CD8-positive, alpha-beta memory T cell (primary cell): ENCODE data around the gene ZNF581. TPM values are rescaled to one million over a fixed set of nuclear protein-coding genes. Genes with fewer than 3 reads are reported as not detected.
A peak's percentile ranks its signal among the peaks of the same experiment; 100 is the strongest.

ENCODE experiments used
- CTCF ChIA-PET: fragments of 350-600 bp; sonication (Branson Sonifier 250); formaldehyde crosslinking; loops from one replicate; lab custom pipeline; 2021; ENCODE audit warnings: antibody characterized with exemption; lab: Charles Lee
- POLR2A ChIA-PET: fragments of 350-600 bp; sonication (Branson Sonifier 250); formaldehyde crosslinking; loops from one replicate; lab custom pipeline; 2021; ENCODE audit warnings: antibody characterized with exemption; lab: Charles Lee
- DNase-seq, 5 donors: peaks; one replicate each; pipeline versions ENCODE4 v3.0.0 to v3.0.0-alpha.2; 2020 to 2022; ENCODE audit warnings: mixed read lengths in 1 of 5
- H3K27ac ChIP-seq: one replicate; pipeline ENCODE4 v1.7.0; 2013; ENCODE audit warnings: low read depth, mild to moderate bottlenecking, low read length, moderate library complexity
- H3K27me3 ChIP-seq: 2 replicates; pipeline ENCODE4 v1.7.0; 2013; ENCODE audit warnings: low read length, mild to moderate bottlenecking; ENCODE audit not compliant: insufficient read depth, poor library complexity, severe bottlenecking
- H3K36me3 ChIP-seq: 2 replicates; pipeline ENCODE4 v1.7.0; 2013; ENCODE audit warnings: mild to moderate bottlenecking, low read length, moderate library complexity; ENCODE audit not compliant: insufficient read depth
- H3K4me1 ChIP-seq: 2 replicates; pipeline ENCODE4 v1.7.0; 2013; ENCODE audit warnings: mild to moderate bottlenecking, low read length, moderate library complexity; ENCODE audit not compliant: insufficient read depth
- H3K4me3 ChIP-seq: 2 replicates; pipeline ENCODE4 v1.7.0; 2013; ENCODE audit warnings: mild to moderate bottlenecking, low read length
- H3K9me3 ChIP-seq: 2 replicates; pipeline ENCODE4 v1.7.0; 2013; ENCODE audit warnings: mild to moderate bottlenecking, low read length
- H3K27ac Mint-ChIP-seq, 8 donors: one replicate each; pipeline ENCODE4 v1.8.0; 2020 to 2021; ENCODE audit warnings: mixed read lengths in 8 of 8, mild to moderate bottlenecking in 6 of 8, inconsistent platforms in 3 of 8, moderate library complexity in 3 of 8
- H3K27me3 Mint-ChIP-seq, 2 donors: one replicate each; pipeline ENCODE4 v1.8.0; 2020 to 2021; ENCODE audit warnings: mixed read lengths in 2 of 2, mild to moderate bottlenecking in 1 of 2, moderate library complexity in 1 of 2
- H3K36me3 Mint-ChIP-seq, 3 donors: one replicate each; pipeline ENCODE4 v1.8.0; 2020 to 2021; ENCODE audit warnings: mixed read lengths in 3 of 3, inconsistent platforms in 1 of 3, mild to moderate bottlenecking in 1 of 3
- H3K4me1 Mint-ChIP-seq, 3 donors: one replicate each; pipeline ENCODE4 v1.8.0; 2020 to 2021; ENCODE audit warnings: mixed read lengths in 3 of 3, inconsistent platforms in 1 of 3, mild to moderate bottlenecking in 1 of 3
- H3K4me3 Mint-ChIP-seq, 7 donors: one replicate each; pipeline ENCODE4 v1.8.0; 2020 to 2021; ENCODE audit warnings: mixed read lengths in 7 of 7, mild to moderate bottlenecking in 6 of 7, moderate library complexity in 4 of 7, inconsistent platforms in 2 of 7
- H3K9me3 Mint-ChIP-seq, 5 donors: one replicate each; pipeline ENCODE4 v1.8.0; 2020 to 2022; ENCODE audit warnings: mixed read lengths in 5 of 5, mild to moderate bottlenecking in 3 of 5, moderate library complexity in 2 of 5, inconsistent platforms in 1 of 5
- polyA plus RNA-seq: library from polyadenylated mRNA; unstranded; fragments of 300-500 nt; fragmentation: Illumina TruSeq; gene quantifications from one replicate; pipeline ENCODE4 v1.2.3, GENCODE V29; 2021
- total RNA-seq, 2 experiments: library from RNA; stranded (reverse); gene quantifications; one replicate each; pipeline ENCODE4 v1.2.3, GENCODE V29; 2021

ZNF581 gene
- total and polyA plus RNA-seq, 3 experiments from 2014 or later: 23.4 to 34.4 (median 32.8) TPM

GRCh38 chr19:55684946-55685681 is 41.7 kb downstream of the ZNF581 start:
- Mint-ChIP-seq H3K4me3 (no peak overlapping the region), H3K27ac (peak overlapping the region in 2 of 8 donors; percentile 32 to 36), H3K4me1 (peaks cover 7 to 47% (median 8%) of the 10 kb centered on the region in 3 donors), H3K27me3 (no peaks in the 10 kb centered on the region), H3K36me3 (peaks cover 0 to 79% (median 0%) of the 10 kb centered on the region in 3 donors), H3K9me3 (no peaks in the 10 kb centered on the region)
- Histone ChIP-seq H3K27ac (no peak overlapping the region), H3K27me3 (no peaks in the 10 kb centered on the region), H3K4me1 (no peaks in the 10 kb centered on the region), H3K36me3 (peaks cover 43% of the 10 kb centered on the region), H3K4me3 (no peak overlapping the region), H3K9me3 (no peaks in the 10 kb centered on the region)
- no peak for DNase-seq
- ChIA-PET CTCF (no interaction called here), POLR2A (interaction anchor here (0.5 kb wide), 1 partner anchor 739 kb away, joined by 3 read pairs; no protein-coding TSS in a partner anchor)

- Histone ChIP-seq H3K36me3 (peaks cover 46% of the 10 kb centered on the region), H3K4me3 (no peak overlapping the region), H3K27me3 (no peaks in the 10 kb centered on the region), H3K27ac (no peak overlapping the region), H3K9me3 (no peaks in the 10 kb centered on the region), H3K4me1 (no peaks in the 10 kb centered on the region)
- ChIA-PET POLR2A (no interaction called here), CTCF (no interaction called here)
- peaks cover 7 to 40% (median 8%) of the 10 kb centered on the region in 3 donors for H3K4me1 Mint-ChIP-seq
- no peaks in the 10 kb centered on the region for H3K27me3 Mint-ChIP-seq
- DNase-seq: no peak
- no peak overlapping the region for H3K4me3 Mint-ChIP-seq
- no peaks in the 10 kb centered on the region for H3K9me3 Mint-ChIP-seq
- peaks cover 0 to 79% (median under 1%) of the 10 kb centered on the region in 3 donors for H3K36me3 Mint-ChIP-seq
- peak overlapping the region in 2 of 8 donors; percentile 38 to 81 for H3K27ac Mint-ChIP-seq
These were observed 42.3 kb downstream of the ZNF581 start for GRCh38 chr19:55685776-55686175.

GRCh38 chr19:55686311-55687050 is 43.0 kb downstream of the ZNF581 start:
- ChIA-PET POLR2A (no interaction called here), CTCF (no interaction called here)
- Histone ChIP-seq H3K27ac (no peak overlapping the region), H3K27me3 (no peaks in the 10 kb centered on the region), H3K4me1 (no peaks in the 10 kb centered on the region), H3K9me3 (no peaks in the 10 kb centered on the region), H3K4me3 (no peak overlapping the region), H3K36me3 (peaks cover 46% of the 10 kb centered on the region)
- no peak for DNase-seq
- H3K9me3 Mint-ChIP-seq: no peaks in the 10 kb centered on the region
- no peak overlapping the region for H3K4me3 Mint-ChIP-seq
- peak overlapping the region in 3 of 8 donors; percentile 29 to 81 (median 64) for H3K27ac Mint-ChIP-seq
- H3K36me3 Mint-ChIP-seq: peaks cover 0 to 79% (median 3%) of the 10 kb centered on the region in 3 donors
- no peaks in the 10 kb centered on the region for H3K27me3 Mint-ChIP-seq
- H3K4me1 Mint-ChIP-seq: peaks cover 7 to 34% (median 7%) of the 10 kb centered on the region in 3 donors

DNA sequence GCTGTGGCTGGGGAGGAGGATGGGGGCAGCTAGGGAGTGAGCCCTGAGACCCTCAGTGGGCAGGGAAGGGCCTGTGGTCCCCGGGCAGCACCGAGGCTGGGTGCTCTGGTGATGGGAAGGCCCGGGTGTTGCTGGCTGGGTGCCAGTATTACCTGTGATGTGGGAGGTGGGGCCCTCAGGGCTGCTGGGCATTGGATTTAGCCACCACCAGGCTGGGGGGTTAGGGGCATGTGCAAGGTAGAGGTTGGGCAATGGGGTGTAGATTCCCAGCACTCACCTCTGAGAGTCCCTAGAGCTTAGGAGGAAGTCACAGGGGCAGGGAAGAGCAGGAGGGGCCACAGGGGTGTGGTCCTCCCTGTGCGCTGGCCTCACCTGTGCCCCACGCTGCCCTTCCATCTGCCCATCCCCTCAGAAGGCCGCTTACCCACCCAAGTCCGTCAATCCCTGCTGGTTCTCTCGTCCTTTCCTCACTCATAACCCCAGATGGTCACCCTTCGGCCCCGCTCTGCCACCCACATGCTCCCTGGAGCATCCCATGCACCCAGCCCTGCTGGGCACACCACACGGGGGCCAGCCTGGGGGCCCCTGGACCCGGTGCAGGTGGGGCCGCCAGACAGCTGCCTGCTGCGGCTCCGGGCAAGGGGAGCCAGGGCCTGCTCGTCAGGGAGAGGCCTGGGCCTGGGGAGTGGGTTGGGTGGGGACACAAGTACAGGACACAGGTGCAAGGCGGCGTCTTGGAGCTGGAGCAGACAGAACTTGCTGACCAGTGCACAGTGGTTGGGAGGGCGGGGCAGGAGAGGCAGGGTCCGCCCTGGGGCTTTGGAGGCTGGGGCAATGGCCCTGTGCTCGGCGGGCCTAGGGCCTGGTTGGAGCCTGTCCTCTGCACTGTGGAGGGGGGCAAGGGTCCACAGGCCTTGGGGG is 44.1 kb downstream of the ZNF581 start:
- no peak overlapping the region for H3K4me3 ChIP-seq
- no peaks in the 10 kb centered on the region for H3K27me3 ChIP-seq
- ChIA-PET CTCF (no interaction called here), POLR2A (no interaction called here)
- Mint-ChIP-seq H3K36me3 (peaks cover 0 to 76% (median 3%) of the 10 kb centered on the region in 3 donors), H3K27me3 (no peaks in the 10 kb centered on the region), H3K27ac (peak overlapping the region in 2 of 8 donors; percentile 46 to 73), H3K4me1 (peaks cover 5 to 31% (median 7%) of the 10 kb centered on the region in 3 donors), H3K4me3 (no peak overlapping the region), H3K9me3 (no peaks in the 10 kb centered on the region)
- H3K9me3 ChIP-seq: no peaks in the 10 kb centered on the region
- peaks cover 39% of the 10 kb centered on the region for H3K36me3 ChIP-seq
- H3K4me1 ChIP-seq: no peaks in the 10 kb centered on the region
- peak in 1 of 5 donors; percentile 42 for DNase-seq
- no peak overlapping the region for H3K27ac ChIP-seq

DNA sequence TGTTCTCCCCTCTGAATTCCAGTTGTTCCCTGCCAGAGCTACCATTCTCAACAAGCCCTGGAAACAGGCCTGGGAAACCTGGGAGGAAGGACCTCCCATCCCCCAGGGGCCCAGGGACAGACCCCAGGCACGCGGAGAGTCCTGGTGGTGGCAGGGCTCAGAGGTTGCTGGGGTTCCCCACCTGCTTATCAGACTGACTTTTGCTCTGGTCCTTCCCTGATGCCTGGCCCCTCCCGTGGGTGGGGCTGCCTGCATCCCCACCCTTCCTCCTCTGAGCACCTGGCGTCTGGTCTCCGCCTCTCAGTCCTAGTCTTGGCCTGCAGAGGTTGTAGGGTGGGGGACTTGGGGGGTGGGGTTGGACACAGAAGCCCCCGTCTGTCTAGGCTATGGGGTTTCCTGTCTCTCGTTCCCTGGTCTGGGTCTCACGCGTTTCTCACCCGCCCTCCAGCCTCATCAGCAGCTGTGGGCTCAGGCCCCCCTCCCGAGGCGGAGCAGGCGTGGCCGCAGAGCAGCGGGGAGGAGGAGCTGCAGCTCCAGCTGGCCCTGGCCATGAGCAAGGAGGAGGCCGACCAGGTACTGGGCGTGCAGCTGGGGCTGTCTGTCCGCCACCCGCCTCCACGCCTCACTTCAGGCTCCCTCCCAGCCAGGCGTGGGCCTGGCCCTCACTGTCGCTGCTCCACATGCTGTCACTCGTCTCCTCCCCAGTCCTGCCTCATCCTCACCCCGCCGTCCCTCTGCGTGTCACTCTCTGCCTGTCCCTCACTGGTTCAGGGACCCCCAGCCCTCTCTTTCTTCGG is 45.2 kb downstream of the ZNF581 start:
- H3K4me3 Mint-ChIP-seq: no peak overlapping the region

GRCh38 chr19:55689411-55690108 is 46.1 kb downstream of the ZNF581 start:
- peak in 1 of 5 donors; percentile 45 for DNase-seq
- ChIA-PET POLR2A (no interaction called here), CTCF (no interaction called here)
- peaks cover 0 to 79% (median 7%) of the 10 kb centered on the region in 3 donors for H3K36me3 Mint-ChIP-seq
- H3K27ac Mint-ChIP-seq: no peak overlapping the region
- H3K27ac ChIP-seq: no peak overlapping the region
- peaks cover 3 to 23% (median 5%) of the 10 kb centered on the region in 3 donors for H3K4me1 Mint-ChIP-seq
- no peaks in the 10 kb centered on the region for H3K27me3 ChIP-seq
- no peaks in the 10 kb centered on the region for H3K27me3 Mint-ChIP-seq
- H3K4me3 Mint-ChIP-seq: no peak overlapping the region
- peaks cover 39% of the 10 kb centered on the region for H3K36me3 ChIP-seq
- no peaks in the 10 kb centered on the region for H3K9me3 Mint-ChIP-seq
- H3K4me1 ChIP-seq: no peaks in the 10 kb centered on the region
- no peak overlapping the region for H3K4me3 ChIP-seq
- no peaks in the 10 kb centered on the region for H3K9me3 ChIP-seq

More for the DNA sequence above, 45.2 kb downstream of the ZNF581 start:
- peak in 1 of 5 donors; percentile 46 for DNase-seq
- Histone ChIP-seq H3K9me3 (no peaks in the 10 kb centered on the region), H3K4me3 (no peak overlapping the region), H3K27me3 (no peaks in the 10 kb centered on the region), H3K36me3 (peaks cover 41% of the 10 kb centered on the region), H3K4me1 (no peaks in the 10 kb centered on the region), H3K27ac (no peak overlapping the region)
- Mint-ChIP-seq H3K9me3 (no peaks in the 10 kb centered on the region), H3K4me1 (peaks cover 5 to 29% (median 5%) of the 10 kb centered on the region in 3 donors), H3K27ac (peak overlapping the region in 3 of 8 donors; percentile 43 to 89 (median 60)), H3K36me3 (peaks cover 0 to 80% (median 6%) of the 10 kb centered on the region in 3 donors), H3K27me3 (no peaks in the 10 kb centered on the region)
- POLR2A ChIA-PET: no interaction called here
- CTCF ChIA-PET: no interaction called here
